ENCODE data around the gene ATG16L1. TPM values are rescaled to one million over a fixed set of nuclear protein-coding genes. Genes with fewer than 3 reads are reported as not detected.

Gene ATG16L1
- total RNA-seq (2022) (26.4 and 28.7 TPM in 2 replicates), Bru-seq, nascent RNA (percentile 78 among the genes with signal in this experiment), BruChase-seq, experiment 1, labeled RNA remaining after a 6-hour chase (percentile 69 among the genes with signal in this experiment), BruChase-seq, experiment 2, labeled RNA remaining after a 2-hour chase (percentile 78 among the genes with signal in this experiment)
- long read RNA-seq, transcript ATG16L1-203 (18 exons, 3,405 nt): major isoform, 16 of 45 reads
- long read RNA-seq, transcript ATG16L1-205 (17 exons, 3,213 nt): minor isoform, 15 of 45 reads
- long read RNA-seq, partial matches to known transcripts: 2 of 45 reads
- long read RNA-seq, other reads (novel, unspliced or antisense): 12 of 45 reads

DNA sequence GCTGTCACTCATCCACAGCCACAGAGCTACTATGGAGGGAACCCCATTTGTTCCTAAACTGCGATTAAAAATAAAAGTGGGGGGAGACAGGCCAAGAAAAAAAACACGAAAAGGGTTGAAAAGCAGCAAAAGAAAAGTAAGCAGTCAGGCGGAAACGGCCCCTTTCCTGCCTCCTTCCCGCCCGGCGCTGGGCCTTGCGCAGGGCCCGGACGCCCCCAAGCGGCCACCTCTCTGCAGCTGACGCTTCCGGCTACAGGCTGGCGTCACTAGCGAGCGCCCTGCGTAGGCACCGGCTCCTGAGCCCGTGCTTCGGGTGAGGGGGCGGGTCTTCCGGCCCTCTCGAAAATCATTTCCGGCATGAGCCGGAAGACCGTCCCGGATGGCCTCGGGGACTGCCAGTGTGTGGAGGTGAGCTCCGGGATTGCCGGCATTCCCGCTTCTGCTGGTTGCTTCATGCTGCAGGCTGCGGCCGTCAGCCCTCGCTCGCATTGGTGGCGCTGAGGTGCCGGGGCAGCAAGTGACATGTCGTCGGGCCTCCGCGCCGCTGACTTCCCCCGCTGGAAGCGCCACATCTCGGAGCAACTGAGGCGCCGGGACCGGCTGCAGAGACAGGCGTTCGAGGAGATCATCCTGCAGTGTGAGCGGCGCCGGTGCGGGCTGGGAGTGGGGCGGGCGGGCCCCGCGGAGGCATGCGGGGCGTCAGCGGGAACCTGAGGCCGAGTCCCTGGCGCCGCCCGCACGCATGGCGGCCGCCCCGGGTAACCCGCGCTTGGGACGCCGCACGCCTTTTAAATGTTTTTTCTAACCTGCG is at the start of gene ATG16L1:
Gene ATG16L1 (plus strand): TSS at position 368 of the 811 bp plus-strand sequence. CDS start 155 bp downstream, at position 523.
- Mint-ChIP-seq H3K36me3 (ENCODE audit: insufficient read depth, unreplicated experiment) (peaks cover 9% of the 10 kb centered on the region), H3K27me3 (ENCODE audit: insufficient read depth, unreplicated experiment) (no peaks in the 10 kb centered on the region), H3K27ac (ENCODE audit: low read depth, unreplicated experiment) (peak within 1 kb of the TSS; percentile 74), H3K4me1 (ENCODE audit: insufficient read depth, unreplicated experiment) (peaks cover 28% of the 10 kb centered on the region), H3K4me3 (ENCODE audit: unreplicated experiment) (peak within 1 kb of the TSS; percentile 86), H3K9me3 (ENCODE audit: unreplicated experiment) (no peaks in the 10 kb centered on the region)
- intact Hi-C loops (cut with micrococcal nuclease): loop anchor here (1.0 to 5.0 kb wide), 5 partner anchors 199 to 645 kb away; no protein-coding TSS in a partner anchor
- ChIA-PET POLR2A (interaction anchor here (0.6 to 3.8 kb wide), 18 partner anchors 9 to 626 kb away, joined by 3 to 24 read pairs (median 3); partner anchors contain the start of gene GIGYF2), CTCF (interaction anchor here (0.6 to 4.5 kb wide), 37 partner anchors 10 to 1784 kb away, joined by 3 to 23 read pairs (median 3); partner anchors contain the start of gene KCNJ13)
- BruUV-seq (replicated peaks): TSS peak; percentile 34
- TF ChIP-seq, protein P1, sequence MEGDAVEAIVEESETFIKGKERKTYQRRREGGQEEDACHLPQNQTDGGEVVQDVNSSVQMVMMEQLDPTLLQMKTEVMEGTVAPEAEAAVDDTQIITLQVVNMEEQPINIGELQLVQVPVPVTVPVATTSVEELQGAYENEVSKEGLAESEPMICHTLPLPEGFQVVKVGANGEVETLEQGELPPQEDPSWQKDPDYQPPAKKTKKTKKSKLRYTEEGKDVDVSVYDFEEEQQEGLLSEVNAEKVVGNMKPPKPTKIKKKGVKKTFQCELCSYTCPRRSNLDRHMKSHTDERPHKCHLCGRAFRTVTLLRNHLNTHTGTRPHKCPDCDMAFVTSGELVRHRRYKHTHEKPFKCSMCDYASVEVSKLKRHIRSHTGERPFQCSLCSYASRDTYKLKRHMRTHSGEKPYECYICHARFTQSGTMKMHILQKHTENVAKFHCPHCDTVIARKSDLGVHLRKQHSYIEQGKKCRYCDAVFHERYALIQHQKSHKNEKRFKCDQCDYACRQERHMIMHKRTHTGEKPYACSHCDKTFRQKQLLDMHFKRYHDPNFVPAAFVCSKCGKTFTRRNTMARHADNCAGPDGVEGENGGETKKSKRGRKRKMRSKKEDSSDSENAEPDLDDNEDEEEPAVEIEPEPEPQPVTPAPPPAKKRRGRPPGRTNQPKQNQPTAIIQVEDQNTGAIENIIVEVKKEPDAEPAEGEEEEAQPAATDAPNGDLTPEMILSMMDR (IDR thresholded peaks at IDR 0.05; ENCODE audit: unreplicated experiment): peak; percentile 92
- DNase-seq (ENCODE audit: unreplicated experiment): peak; percentile 96

DNA sequence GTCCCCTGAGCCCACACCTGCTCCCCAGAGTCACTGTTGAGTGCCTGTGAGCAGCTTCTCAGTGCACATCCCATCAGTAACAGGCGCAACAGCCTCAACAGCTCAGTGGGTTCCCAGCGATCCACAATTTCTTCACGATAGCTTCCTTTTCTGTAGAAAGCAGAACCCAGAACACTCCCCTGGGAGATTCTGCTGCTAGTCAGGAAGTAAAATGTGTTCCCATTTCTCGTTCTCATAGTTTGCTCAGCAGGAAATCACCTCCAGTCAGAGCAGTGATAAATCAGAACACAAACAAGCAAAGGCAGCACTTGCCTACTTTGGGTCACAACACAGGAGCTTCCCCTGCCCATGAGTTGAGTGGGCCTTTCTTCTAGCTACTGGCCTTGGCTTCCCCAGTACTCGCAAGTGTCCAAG is 48.9 kb upstream of the ATG16L1 start:
- Mint-ChIP-seq H3K36me3 (ENCODE audit: insufficient read depth, unreplicated experiment) (peaks cover 55% of the 10 kb centered on the region), H3K27me3 (ENCODE audit: insufficient read depth, unreplicated experiment) (no peaks in the 10 kb centered on the region), H3K4me3 (ENCODE audit: unreplicated experiment) (no peak overlapping the region), H3K4me1 (ENCODE audit: insufficient read depth, unreplicated experiment) (no peaks in the 10 kb centered on the region), H3K9me3 (ENCODE audit: unreplicated experiment) (peaks cover 8% of the 10 kb centered on the region), H3K27ac (ENCODE audit: low read depth, unreplicated experiment) (no peak overlapping the region)
- DNase-seq (ENCODE audit: unreplicated experiment): no peak
- POLR2A ChIA-PET: interaction anchor here (0.9 kb wide), 1 partner anchor 10 kb away, joined by 3 read pairs; no protein-coding TSS in a partner anchor
- CTCF ChIA-PET: no interaction called here
- TF ChIP-seq, protein P1 (IDR thresholded peaks at IDR 0.05; ENCODE audit: unreplicated experiment): no peak
- BruUV-seq (replicated peaks): no TSS peak
- intact Hi-C loops (cut with micrococcal nuclease): no loop called here

- Mint-ChIP-seq H3K9me3 (ENCODE audit: unreplicated experiment) (peaks cover 8% of the 10 kb centered on the region), H3K4me3 (ENCODE audit: unreplicated experiment) (no peak overlapping the region), H3K27ac (ENCODE audit: low read depth, unreplicated experiment) (no peak overlapping the region), H3K4me1 (ENCODE audit: insufficient read depth, unreplicated experiment) (peaks cover 2% of the 10 kb centered on the region), H3K27me3 (ENCODE audit: insufficient read depth, unreplicated experiment) (no peaks in the 10 kb centered on the region), H3K36me3 (ENCODE audit: insufficient read depth, unreplicated experiment) (peaks cover 55% of the 10 kb centered on the region)
- no TSS peak for BruUV-seq (replicated peaks)
- no peak for DNase-seq (ENCODE audit: unreplicated experiment)
- ChIA-PET CTCF (interaction anchor here (0.6 kb wide), 1 partner anchor 48 kb away, joined by 3 read pairs; no protein-coding TSS in a partner anchor), POLR2A (interaction anchor here (0.5 to 0.9 kb wide), 2 partner anchors 10 to 172 kb away, joined by 3 read pairs; no protein-coding TSS in a partner anchor)
- intact Hi-C loops (cut with micrococcal nuclease): no loop called here
- TF ChIP-seq, protein P1 (IDR thresholded peaks at IDR 0.05; ENCODE audit: unreplicated experiment): no peak
Measured at GRCh38 chr2:233203060-233203459, 48.4 kb upstream of the ATG16L1 start.

Measured in MCF 10A (cell line).